ENCODE measurements around the gene ADGRL3.
"Not testable (repeated sequence)": the region's sequence is repeated elsewhere in the genome, so short reads cannot be mapped to it uniquely, and the experiment has no call there.

The ADGRL3 gene

DNA sequence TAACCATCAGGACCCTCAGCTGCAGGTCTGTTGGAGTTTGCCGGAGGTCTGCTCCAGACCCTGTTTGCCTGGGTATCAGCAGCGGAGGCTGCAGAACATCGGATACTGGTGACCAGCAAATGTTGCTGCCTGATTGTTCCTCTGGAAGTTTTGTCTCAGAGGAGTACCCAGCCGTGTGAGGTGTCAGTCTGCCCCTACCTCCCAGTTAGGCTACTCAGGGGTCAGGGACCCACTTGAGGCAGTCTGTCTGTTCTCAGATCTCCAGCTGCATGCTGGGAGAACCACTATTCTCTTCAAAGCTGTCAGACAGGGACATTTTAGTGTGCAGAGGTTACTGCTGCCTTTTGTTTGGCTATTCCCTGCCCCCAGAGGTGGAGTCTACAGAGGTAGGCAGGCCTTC is 559.8 kb downstream of the ADGRL3 start:
- not testable (repeated sequence) for DNase-seq

DNA sequence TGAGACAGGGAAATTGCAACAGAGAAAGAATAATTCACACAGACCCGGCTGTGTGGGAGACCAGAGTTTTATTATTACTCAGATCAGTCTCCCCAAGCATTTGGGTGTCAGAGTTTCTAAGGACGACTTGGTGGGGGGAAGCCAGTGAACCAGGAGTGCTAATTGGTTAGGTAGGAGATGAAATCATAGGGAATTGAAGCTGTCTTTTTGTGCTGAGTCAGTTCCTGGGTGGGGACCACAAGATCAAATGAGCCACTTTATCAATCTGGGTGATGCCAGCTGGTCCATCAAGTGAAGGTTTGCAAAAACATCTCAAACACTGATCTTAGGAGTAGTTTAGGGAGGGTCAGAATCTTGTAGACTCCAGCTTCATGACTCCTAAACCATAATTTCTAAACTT is 560.7 kb downstream of the ADGRL3 start:
- no peak for DNase-seq

DNA sequence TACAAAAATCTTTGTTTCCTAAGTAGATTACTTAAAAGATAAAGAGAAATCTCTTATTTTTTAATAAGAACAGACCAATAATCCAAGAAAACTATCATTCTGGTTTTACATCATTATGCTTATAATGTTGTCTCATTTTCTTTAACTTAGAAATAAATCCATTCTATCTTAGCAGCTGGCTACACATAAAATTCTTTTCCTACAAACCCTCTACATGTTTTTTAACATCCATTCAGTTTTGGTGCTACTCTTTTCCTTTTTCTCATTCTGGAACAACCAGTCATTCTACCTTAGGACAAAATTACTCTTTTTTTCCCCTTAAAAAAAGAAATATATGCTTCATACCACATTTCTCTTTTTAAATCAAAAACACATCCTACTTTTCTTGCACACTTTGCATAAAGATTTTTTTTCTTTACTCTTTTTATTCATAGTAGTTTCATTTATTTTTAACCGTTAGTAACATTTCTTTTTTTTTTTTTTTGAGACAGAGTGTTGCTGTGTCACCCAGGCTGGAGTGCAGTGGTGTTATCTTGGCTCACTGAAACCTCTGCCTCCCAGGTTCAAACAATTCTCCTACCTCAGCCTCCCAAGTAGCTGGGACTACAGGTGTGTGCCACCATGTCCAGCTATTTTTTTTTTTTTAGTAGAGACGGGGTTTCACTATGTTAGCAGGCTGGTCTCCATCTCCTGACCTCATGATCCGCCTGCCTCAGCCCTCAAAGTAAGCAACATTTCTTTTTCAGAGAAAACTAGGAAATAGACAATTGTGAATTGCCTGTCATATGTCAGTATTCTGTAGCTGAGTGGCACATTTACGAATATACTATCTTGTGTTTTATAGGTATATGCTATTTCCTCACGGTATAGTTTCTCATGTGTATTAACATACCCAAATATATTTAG is 562.8 kb downstream of the ADGRL3 start:
- no peak for DNase-seq

DNA sequence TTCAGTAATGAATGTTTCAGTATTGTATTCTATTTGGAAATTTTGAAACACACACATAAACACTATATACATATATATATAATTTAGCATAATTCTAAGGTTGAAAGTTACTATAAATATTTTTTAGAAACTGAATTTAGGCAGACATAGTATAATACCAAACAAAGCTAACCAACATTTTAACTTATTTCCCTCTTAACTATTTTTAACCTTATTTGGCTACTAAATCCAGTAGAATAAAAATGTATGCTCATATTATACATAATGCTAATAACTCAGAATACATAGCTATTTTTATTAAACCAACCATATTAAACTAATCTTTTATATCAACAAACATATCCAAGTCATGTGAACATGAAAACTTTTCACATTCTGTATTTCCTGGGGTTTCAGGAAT is 563.6 kb downstream of the ADGRL3 start:
- DNase-seq = no peak

DNA sequence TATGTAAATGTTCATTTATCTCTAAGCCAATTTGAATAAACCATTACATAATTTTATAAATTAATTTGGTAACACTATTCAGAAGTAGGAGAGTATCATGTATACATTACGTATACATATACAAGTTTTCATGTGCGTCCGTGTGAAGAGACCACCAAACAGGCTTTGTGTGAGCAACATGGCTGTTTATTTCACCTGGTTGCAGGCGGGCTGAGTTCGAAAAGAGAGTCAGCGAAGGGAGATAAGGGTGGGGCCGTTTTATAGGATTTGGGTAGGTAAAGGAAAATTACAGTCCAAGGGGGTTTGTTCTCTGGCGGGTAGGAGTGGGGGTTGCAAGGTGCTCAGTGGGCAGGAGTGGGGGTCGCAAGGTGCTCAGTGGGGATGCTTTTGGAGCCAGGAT is 564.0 kb downstream of the ADGRL3 start:
- DNase-seq = not testable (repeated sequence)

DNA sequence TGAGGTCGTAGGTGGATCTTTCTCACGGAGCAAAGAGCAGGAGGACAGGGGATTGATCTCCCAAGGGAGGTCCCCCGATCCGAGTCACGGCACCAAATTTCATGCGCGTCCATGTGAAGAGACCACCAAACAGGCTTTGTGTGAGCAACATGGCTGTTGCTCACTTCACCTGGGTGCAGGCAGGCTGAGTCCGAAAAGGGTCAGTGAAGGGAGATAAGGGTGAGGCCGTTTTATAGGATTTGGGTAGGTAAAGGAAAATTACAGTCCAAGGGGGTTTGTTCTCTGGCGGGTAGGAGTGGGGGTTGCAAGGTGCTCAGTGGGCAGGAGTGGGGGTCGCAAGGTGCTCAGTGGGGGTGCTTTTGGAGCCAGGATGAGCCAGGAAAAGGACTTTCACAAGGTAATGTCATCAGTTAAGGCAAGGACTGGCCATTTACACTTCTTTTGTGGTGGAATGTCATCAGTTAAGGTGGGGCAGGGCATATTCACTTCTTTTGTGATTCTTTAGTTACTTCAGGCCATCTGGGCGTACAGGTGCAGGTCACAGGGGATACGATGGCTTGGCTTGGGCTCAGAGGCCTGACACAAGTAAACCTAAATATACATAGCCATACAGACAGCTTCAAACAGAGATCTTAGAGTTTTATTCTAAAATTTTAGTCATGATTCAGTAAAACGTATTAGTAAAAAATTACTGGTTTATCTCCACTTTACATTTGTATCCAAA is 569.5 kb downstream of the ADGRL3 start:
- not testable (repeated sequence) for DNase-seq

DNA sequence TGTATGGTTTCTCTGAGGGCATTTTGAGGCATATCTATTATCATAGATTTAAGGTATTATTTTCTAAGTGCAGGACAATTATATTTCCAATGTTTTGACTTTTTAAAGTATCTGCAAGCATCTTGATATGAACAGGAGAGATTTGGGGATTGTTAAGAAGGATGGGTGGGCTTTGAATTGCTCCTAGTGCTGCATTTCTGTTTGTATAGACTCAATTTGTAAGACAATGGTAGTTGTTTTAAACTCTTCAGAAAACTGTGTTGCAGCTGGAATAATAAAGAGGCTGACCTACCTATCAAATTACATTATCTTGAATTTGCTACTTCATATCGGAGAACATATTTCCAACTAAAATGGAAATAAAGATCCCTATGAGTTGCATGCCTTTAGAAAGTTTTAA is 570.3 kb downstream of the ADGRL3 start:
- no peak for DNase-seq

DNA sequence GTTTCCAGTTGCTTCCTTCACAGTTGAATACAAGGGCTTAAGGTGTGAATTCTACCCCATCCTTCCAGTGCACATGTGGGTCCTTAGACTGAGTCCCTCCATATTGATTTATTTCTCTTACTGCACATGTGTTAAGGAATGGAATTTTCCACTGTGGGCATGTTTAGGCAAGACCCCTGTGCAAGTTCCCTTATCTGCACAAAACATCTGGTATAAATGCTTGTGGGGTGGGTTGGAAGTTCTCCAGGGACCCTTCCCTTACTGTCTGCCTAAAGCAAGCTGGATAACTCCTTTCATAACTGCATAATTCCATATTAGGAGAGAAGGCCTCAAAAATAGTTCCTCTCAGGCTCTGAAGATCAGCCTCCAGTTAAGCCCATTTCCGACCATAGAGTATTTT is 570.9 kb downstream of the ADGRL3 start:
- DNase-seq = peak; percentile 6

DNA sequence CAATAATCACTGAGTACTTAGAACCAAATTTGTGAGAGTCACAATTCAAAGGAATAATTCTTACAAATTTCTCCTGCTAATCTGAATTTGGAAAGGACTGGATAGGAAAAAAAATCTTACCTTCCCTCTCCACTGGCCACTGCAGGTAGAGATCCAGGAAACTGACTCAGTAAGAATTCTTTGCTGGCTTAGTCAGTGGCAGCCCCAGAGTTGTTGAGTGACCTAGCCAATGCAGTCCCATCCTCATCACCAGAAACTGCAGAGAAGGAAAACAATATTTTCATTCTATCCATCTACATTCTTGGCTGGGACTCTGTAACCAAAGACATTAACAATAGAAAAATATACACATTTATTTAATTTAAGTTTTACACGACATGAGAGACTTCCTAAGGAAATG is 572.0 kb downstream of the ADGRL3 start:
- peak; percentile 8 for DNase-seq

DNA sequence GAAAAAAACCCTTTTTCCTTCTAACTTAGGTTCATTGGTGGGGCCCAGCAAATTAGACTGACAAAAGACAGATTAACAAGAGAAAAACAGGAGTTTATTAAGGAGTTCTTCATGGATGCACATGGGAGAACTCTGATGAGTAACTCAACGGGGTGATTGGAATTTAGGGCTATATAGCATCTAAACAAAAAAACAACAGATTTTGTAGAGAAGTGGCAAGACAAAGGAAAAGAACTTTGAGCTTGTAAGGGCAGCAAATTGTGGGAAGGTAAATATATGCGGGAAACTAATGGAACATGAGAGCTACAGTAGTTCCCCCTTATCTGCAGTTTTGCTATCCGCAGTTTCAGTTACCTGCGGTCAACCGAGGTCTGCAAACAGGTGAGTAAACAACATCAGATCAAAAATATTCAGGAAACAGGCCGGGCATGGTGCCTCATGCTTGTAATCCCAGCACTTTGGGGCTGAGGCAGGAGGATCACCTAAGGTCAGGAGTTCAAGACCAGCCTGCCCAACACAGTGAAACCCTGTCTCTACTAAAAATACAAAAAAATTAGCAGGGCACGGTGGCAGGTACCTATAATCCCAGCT is 573.6 kb downstream of the ADGRL3 start:
- no peak for DNase-seq

DNA sequence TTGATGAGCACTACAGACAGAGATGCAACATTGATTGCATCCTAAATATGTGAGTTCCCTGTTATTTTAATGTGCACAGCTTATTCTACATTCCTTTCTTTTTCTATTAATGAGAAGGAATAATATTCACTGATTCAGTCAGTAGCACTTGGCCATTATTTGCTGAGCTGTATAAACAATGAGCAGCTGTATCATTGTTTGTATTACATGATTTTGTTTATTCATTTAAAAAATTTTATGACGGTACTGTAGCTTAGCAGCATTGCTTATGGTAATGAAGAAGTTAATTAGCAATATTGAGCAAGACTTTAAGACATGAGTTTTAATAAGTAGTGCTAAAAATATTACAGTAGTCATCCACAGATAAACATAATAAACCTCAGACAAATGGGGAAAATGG is 582.0 kb downstream of the ADGRL3 start:
- DNase-seq = no peak

DNA sequence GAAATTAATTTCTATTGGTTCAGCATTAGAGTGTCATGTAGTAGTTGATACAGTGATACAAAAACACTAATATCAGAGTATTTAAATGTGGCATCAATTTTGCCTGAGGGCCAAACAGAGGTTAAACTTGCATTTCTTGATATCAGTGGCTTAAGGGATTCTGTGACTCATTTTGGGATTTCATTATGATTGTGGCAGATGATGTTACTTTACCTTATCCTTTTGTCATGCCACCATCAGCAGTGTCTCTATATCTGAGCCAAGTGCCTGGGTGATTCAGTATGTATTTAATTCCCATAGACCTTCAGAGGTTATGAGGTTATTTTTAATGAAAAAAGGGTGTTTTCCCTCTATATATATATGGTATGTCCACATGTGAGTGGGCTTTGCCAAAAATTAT is 582.9 kb downstream of the ADGRL3 start:
- DNase-seq = no peak

DNA sequence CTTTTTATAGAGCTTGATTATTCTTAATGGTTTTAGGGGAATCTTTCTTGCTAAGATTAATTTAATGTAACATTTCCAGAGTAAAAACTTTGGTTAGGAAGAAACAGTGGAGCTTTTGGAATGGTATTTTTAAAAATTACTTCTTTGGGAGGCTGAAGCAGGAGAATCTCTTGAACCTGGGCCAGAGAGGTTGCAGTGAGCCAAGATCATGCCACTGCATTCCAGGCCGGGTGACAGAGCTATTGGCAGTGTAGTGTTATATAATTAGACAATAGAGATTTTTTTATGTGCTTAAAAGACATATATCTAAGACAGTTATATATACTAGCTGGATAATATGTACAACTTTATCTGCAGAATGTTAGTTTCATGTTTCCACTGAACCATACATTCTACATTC is 585.6 kb downstream of the ADGRL3 start:
- DNase-seq = no peak

DNA sequence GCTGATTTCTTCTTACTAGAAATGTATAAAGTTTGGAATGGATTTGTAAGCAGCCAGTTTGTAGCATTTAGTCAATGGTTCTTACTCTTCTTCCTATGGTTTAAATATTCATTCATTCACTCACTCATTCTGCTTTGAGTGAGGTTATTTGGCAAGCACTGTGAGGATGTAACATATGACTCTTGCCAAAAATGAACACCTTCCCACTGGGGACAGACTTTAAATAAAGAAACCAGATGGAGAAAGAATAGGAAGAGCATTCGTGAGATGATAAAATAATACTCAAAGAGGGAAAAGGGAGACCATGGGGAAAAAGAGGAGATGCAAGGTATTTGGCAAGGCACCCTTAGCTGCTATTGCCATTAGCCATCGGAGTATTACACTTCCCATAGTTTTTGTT is 586.1 kb downstream of the ADGRL3 start:
- DNase-seq = no peak

DNA sequence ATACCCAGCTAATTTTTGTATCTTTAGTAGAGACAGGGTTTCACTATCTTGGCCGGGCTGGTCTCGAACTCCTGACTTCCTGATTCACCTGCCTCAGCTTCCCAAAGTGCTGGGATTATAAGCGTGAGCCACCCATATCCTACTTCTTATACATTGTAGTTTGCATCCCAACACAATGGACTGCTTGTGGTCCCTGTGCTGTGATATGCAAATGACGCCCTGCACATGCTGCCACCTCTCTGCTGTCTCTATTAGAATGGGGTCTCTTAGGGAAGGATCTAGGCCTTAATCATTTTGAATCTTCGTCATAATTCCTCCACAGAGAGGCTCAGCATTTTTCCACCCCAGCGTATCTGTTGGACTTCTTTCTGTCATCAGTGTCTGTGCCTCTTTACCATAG is 595.9 kb downstream of the ADGRL3 start:
- DNase-seq = no peak

DNA sequence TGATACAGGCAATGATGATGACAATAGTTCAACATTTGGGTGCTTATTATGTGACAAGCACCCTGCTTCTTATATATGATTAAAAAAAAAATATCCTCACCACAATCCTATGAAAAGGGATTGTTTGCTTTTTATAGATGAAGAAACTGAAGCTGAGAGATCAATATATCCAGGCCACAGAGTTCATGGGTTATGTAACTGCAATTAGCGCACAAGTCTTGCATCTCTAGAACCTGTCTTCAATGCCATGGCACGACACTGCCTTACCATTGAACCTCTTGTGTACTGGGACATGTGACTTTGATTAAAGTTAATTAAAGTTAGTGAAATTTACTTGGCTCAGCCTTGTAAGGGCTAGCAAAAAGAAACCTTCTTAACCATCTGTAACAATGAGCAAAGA is 599.7 kb downstream of the ADGRL3 start:
- DNase-seq = no peak

DNA sequence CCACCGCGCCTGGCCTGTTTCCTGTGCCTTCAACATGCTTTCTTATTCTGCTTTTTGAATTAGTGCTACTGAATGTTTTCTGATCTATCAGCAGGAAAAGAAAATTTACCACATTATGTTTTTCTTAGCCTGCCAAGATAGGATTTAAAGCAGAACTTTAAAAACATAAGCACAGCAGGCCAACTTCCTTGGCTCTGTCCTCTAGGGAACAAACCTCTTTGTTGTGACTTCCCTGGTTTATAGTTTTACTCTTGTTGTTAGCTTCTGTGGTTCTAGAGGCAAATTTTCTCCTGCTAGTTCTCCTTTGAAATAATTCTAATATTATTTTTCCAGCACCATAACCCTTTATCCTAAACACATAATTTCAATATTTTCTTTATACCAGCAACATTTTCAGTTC is 605.1 kb downstream of the ADGRL3 start:
- DNase-seq = no peak

DNA sequence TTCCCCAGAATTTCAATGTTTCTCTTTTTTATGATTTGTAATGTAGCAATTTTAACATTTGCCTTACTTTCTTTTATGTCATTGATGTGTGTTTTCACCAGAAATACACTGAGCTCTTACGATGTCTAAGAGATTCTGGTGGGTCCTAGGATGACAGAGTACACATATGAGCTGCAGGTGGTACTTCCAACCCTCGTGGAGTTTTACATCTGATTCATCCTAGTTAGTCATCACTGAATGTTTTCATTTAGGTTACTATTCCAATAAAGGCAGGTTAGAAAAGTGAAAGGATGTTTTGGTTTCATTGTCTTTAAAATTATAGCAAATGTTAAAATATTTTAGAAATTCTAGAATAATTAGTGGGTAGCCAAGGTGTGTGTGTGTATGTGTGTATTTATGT is 605.9 kb downstream of the ADGRL3 start:
- DNase-seq = no peak

DNA sequence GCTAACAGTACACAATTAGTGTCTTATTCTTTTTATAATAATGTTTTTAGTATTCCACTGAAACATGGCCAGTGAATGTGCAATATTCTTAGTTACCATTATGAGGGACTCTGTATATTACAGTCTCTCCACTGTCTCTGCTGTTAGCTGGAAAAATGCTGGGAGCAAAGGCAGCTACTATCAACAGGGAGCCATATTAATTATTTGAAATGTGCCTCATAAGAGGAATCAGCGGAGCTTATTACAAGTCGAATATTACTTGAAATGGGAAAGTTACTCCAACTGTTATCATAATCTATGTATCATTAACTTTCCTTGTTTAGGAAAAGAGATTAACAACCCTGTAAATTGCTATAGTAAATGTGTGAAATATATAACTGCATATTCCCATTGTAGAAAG is 612.0 kb downstream of the ADGRL3 start:
- no peak for DNase-seq

DNA sequence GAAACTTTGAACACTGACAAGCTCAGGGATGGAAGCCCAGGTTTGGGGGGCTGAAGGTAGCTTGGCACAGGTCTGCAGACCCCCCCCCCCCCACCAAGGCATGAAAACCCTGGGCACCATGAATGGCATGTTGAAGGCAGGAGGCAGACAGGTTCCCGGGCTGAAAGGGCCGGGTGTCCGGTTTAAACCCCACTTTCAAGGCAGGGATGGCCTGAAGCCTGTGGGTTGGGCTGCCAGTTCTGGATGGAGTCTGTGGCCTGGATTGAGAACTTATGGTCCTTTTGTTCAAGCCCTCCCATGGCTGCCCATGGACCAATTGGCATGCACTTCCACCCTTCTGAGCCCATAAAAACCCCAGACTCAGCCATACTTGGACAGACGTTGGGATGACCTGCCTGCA is 616.9 kb downstream of the ADGRL3 start:
- DNase-seq = no peak

DNA sequence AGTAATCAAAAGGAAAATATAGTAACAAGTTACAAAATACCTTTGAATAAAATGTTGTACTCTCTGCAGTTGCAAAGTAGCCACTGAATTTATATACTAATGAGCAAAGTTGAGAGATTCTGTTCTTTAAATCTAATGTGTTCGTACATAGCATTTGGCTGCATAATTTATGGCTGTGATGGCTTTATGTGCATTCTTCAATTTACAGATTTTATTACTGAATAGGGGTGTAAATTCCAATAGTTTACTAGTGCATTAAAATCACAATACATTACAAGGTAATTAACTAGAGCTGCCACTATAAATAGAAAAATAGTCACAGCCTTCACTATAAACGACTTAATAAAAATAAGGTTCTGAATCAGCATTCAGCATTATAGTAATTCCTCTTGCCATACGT is 620.0 kb downstream of the ADGRL3 start:
- no peak for DNase-seq

DNA sequence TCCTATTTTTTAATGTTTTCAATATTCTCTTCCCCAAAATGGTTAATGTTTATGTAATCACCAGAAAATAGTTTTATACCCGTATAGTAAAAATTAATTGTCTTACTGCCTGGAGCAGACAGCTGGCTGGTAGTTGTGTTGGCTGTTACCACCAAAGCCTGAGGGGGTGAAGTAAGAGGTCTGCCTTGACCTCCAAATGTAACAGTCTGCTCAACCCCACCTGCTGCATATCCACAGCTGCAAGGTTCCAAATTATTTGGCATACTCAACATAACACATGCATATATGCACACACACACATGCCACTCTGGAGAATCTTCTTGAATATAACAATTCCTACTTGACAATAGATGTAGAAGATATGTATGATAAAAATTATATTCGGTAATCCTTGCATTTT is 624.3 kb downstream of the ADGRL3 start:
- no peak for DNase-seq

DNA sequence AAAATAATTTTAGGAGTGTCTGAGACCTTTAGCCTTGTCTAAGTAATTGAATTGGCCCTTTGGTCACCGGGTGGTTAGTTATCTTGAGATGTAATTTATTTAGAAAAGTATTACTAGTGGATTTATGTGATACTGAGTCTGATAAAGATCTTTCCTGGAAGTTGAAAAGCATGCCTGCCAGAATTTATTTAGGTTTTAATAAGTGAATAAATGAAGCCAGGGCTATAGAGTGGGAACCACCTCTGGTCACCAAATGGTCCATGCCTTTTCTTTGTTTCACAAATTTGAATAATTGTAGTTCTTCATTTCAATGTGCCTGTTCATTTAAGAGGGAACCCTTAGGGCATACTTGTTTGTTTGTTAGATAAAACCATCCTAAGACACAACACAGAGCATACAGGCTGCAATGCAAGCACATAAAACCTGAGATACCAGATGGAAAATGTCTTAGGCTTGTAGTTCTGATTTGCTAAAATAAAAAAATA is 627.8 kb downstream of the ADGRL3 start:
- no peak for DNase-seq

DNA sequence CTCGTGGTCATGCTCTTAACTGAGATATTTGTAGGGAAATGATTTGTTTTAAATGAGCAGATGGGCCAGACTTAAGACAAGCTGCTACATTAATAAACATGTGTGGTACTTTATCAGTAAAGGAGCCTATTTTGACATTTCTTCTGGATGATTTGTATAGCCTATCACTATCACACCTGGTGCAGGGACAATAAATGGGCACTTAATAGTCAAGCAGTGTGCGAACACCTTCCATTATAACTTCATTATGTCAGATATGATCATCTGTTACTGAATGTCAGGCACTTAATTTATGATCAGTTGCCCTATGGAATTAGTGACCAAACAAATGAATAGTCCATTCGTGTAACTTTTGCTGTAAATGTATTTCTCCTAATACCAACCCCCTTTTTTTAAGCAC is 628.8 kb downstream of the ADGRL3 start:
- no peak for DNase-seq

Measured in fibroblast of skin of abdomen (primary cell).